ENCODE data around the gene ZC3H14. TPM values are rescaled to one million over a fixed set of nuclear protein-coding genes. Genes with fewer than 3 reads are reported as not detected.

The ZC3H14 gene
- total RNA-seq, 1 donor from 2014 or later = 140 TPM

DNA sequence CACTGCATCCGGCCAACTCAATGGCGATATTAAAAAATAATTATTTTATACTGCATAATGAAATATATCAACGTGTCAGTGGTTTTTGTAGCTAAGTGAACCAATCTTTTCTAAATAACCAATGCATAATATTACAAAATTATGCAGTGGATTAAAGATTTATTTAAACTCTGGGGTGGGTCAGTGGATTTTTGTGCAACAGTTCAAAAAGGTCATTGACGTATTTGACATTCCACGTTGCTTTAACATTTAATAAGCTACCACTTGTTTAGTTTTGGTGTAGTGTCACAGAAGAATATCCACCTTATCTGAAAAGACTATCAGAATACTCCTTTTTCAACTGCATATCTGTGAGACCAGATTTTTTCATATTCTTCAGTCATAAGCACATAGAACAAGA lies 2.6 kb downstream of the ZC3H14 start:
- DNase-seq (ENCODE audit: low spot score) = no peak
- H3K36me3 Mint-ChIP-seq = peaks cover 19% of the 10 kb centered on the region
- Histone ChIP-seq H3K4me1 (peaks cover 12% of the 10 kb centered on the region), H3K9ac (no peak overlapping the region), H3K4me3 (no peak overlapping the region), H3K36me3 (peaks cover 37% of the 10 kb centered on the region), H3F3A (ENCODE audit: low read depth) (peaks cover 6% of the 10 kb centered on the region), H3K27me3 (no peaks in the 10 kb centered on the region), H4K20me1 (ENCODE audit: low read depth) (peaks cover 43% of the 10 kb centered on the region), H2AFZ (replicated peaks) (no peak overlapping the region), H3K4me2 (no peak overlapping the region), H3K27ac (no peak overlapping the region), H3K79me2 (ENCODE audit: low read depth) (peaks cover 72% of the 10 kb centered on the region), H3K9me3 (ENCODE audit: low read depth) (no peaks in the 10 kb centered on the region)
- no peak overlapping the region for H3K27ac Mint-ChIP-seq
- H3K27me3 Mint-ChIP-seq (ENCODE audit: insufficient read depth, low read depth) = no peaks in the 10 kb centered on the region
- peaks cover 26% of the 10 kb centered on the region for H3K4me1 Mint-ChIP-seq
- no peaks in the 10 kb centered on the region for H3K9me3 Mint-ChIP-seq
- H3K4me3 Mint-ChIP-seq = no peak overlapping the region
- TF ChIP-seq EZH2phosphoT487 (IDR thresholded peaks at IDR 0.05) (no peak), EZH2 (IDR thresholded peaks at IDR 0.05) (no peak)
- TF ChIP-seq, protein P1, sequence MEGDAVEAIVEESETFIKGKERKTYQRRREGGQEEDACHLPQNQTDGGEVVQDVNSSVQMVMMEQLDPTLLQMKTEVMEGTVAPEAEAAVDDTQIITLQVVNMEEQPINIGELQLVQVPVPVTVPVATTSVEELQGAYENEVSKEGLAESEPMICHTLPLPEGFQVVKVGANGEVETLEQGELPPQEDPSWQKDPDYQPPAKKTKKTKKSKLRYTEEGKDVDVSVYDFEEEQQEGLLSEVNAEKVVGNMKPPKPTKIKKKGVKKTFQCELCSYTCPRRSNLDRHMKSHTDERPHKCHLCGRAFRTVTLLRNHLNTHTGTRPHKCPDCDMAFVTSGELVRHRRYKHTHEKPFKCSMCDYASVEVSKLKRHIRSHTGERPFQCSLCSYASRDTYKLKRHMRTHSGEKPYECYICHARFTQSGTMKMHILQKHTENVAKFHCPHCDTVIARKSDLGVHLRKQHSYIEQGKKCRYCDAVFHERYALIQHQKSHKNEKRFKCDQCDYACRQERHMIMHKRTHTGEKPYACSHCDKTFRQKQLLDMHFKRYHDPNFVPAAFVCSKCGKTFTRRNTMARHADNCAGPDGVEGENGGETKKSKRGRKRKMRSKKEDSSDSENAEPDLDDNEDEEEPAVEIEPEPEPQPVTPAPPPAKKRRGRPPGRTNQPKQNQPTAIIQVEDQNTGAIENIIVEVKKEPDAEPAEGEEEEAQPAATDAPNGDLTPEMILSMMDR (IDR thresholded peaks at IDR 0.05) = no peak

DNA sequence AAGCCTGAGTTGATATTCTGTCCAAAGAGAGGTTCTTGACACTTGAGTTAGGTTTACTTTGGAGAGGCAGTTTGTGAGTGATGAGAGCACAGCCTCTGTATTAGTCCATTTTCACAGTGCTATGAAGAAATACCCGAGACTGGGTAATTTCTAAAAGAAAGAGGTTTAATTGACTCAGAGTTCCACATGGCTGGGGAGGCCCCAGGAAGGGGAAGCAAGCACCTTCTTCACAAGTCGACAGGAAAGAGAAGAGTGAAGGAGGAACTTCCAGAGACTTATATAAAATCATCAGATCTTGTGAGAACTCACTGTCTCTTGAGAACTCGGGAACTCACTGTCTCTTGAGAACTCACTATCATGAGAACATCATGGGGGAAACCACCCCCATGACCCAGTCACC lies 5.4 kb downstream of the ZC3H14 start:
- H3F3A ChIP-seq (ENCODE audit: low read depth) = peaks cover 6% of the 10 kb centered on the region
- peaks cover 34% of the 10 kb centered on the region for H3K36me3 Mint-ChIP-seq
- H4K20me1 ChIP-seq (ENCODE audit: low read depth) = peaks cover 45% of the 10 kb centered on the region
- no peak overlapping the region for H3K4me3 Mint-ChIP-seq
- H2AFZ ChIP-seq (replicated peaks) = no peak overlapping the region
- H3K79me2 ChIP-seq (ENCODE audit: low read depth) = peaks cover 73% of the 10 kb centered on the region
- DNase-seq (ENCODE audit: low spot score) = no peak
- no peaks in the 10 kb centered on the region for H3K27me3 ChIP-seq
- H3K4me1 ChIP-seq = peaks cover 12% of the 10 kb centered on the region
- H3K4me1 Mint-ChIP-seq = peaks cover 15% of the 10 kb centered on the region
- H3K27me3 Mint-ChIP-seq (ENCODE audit: insufficient read depth, low read depth) = no peaks in the 10 kb centered on the region
- no peak overlapping the region for H3K27ac Mint-ChIP-seq
- no peak overlapping the region for H3K9ac ChIP-seq
- H3K4me2 ChIP-seq = no peak overlapping the region
- H3K27ac ChIP-seq = no peak overlapping the region
- no peaks in the 10 kb centered on the region for H3K9me3 Mint-ChIP-seq
- H3K36me3 ChIP-seq = peaks cover 58% of the 10 kb centered on the region
- no peaks in the 10 kb centered on the region for H3K9me3 ChIP-seq (ENCODE audit: low read depth)
- H3K4me3 ChIP-seq = no peak overlapping the region
- TF ChIP-seq EZH2phosphoT487 (IDR thresholded peaks at IDR 0.05) = no peak
- no peak for TF ChIP-seq EZH2 (IDR thresholded peaks at IDR 0.05)
- TF ChIP-seq, protein P1 (IDR thresholded peaks at IDR 0.05) = no peak

DNA sequence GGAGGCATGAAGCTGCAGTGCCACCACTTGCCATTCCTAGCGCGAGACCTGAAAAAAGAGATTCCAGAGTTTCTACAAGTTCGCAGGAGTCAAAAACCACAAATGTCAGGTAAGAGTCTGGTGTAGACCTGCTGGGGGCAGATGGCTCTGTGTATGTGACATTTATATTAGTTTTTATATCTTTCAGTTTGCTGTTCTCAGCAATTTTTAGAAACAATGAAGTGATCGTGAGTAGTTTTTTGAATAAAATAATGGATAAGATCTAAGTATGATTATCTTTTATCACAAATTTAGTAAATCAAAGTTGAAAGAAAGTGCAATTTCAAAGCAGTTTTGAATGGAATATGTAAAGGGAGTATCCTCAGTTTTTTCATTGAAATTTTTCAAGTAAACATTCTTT lies 9.3 kb downstream of the ZC3H14 start:
- Histone ChIP-seq H4K20me1 (ENCODE audit: low read depth) (peaks cover 15% of the 10 kb centered on the region), H2AFZ (replicated peaks) (no peak overlapping the region), H3K4me1 (no peaks in the 10 kb centered on the region), H3K27ac (no peak overlapping the region), H3K27me3 (no peaks in the 10 kb centered on the region), H3K36me3 (peaks cover 65% of the 10 kb centered on the region), H3K79me2 (ENCODE audit: low read depth) (peaks cover 35% of the 10 kb centered on the region), H3K9me3 (ENCODE audit: low read depth) (no peaks in the 10 kb centered on the region), H3K4me3 (no peak overlapping the region), H3K4me2 (no peak overlapping the region), H3K9ac (no peak overlapping the region), H3F3A (ENCODE audit: low read depth) (peaks cover 6% of the 10 kb centered on the region)
- H3K36me3 Mint-ChIP-seq = peaks cover 45% of the 10 kb centered on the region
- H3K27me3 Mint-ChIP-seq (ENCODE audit: insufficient read depth, low read depth) = no peaks in the 10 kb centered on the region
- no peak for DNase-seq (ENCODE audit: low spot score)
- no peaks in the 10 kb centered on the region for H3K9me3 Mint-ChIP-seq
- no peaks in the 10 kb centered on the region for H3K4me1 Mint-ChIP-seq
- H3K4me3 Mint-ChIP-seq = no peak overlapping the region
- no peak overlapping the region for H3K27ac Mint-ChIP-seq
- no peak for TF ChIP-seq EZH2phosphoT487 (IDR thresholded peaks at IDR 0.05)
- no peak for TF ChIP-seq EZH2 (IDR thresholded peaks at IDR 0.05)

DNA sequence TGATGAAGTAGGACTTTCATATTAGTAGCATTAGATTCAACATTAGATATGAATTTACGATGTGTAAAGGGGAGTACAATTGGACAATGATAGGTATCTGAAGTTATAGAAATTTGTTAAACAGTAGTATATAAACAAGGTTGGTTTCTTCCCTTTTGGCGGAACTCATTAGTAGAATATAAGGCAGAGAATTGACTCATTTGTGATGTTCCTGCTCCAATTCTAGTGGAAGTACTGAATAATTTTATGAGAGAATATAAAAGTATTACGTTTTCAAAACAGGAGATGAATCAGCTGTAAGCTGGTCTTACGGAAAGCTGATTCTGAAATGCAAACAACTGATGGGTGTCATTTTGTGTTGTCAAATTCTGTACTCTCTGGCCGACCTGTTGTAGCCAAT lies 13.4 kb downstream of the ZC3H14 start:
- Mint-ChIP-seq H3K9me3 (no peaks in the 10 kb centered on the region), H3K27ac (no peak overlapping the region), H3K4me3 (no peak overlapping the region), H3K36me3 (peaks cover 44% of the 10 kb centered on the region), H3K4me1 (no peaks in the 10 kb centered on the region), H3K27me3 (ENCODE audit: insufficient read depth, low read depth) (no peaks in the 10 kb centered on the region)
- Histone ChIP-seq H3K4me1 (no peaks in the 10 kb centered on the region), H3K9ac (no peak overlapping the region), H4K20me1 (ENCODE audit: low read depth) (no peaks in the 10 kb centered on the region), H3K4me2 (no peak overlapping the region), H3K4me3 (no peak overlapping the region), H3K27me3 (no peaks in the 10 kb centered on the region), H3F3A (ENCODE audit: low read depth) (no peaks in the 10 kb centered on the region), H3K79me2 (ENCODE audit: low read depth) (no peaks in the 10 kb centered on the region), H3K9me3 (ENCODE audit: low read depth) (no peaks in the 10 kb centered on the region), H3K36me3 (peaks cover 42% of the 10 kb centered on the region), H3K27ac (no peak overlapping the region), H2AFZ (replicated peaks) (no peak overlapping the region)
- TF ChIP-seq, protein P1 (IDR thresholded peaks at IDR 0.05) = no peak
- TF ChIP-seq EZH2 (IDR thresholded peaks at IDR 0.05) (no peak), EZH2phosphoT487 (IDR thresholded peaks at IDR 0.05) (no peak)
- no peak for DNase-seq (ENCODE audit: low spot score)

Measured in neural progenitor cell (in vitro differentiated cells).